H1 (cell line): ENCODE data around the gene RIT2.

Experiments used
- ATF2 ChIP-seq: IDR thresholded peaks from 2 replicates; pipeline ENCODE4 v1.6.1; 2012; ENCODE audit warnings: low read length, inconsistent platforms
- ATF3 ChIP-seq: IDR thresholded peaks from 2 replicates; pipeline ENCODE4 v1.6.1; 2011; ENCODE audit warnings: low read depth, mild to moderate bottlenecking, low read length; ENCODE audit not compliant: insufficient read depth
- CHD1 ChIP-seq: IDR thresholded peaks from 2 replicates; pipeline ENCODE4 v1.6.1; 2012; ENCODE audit warnings: low read depth, low read length, improper control_type of control experiment
- CREB1 ChIP-seq: IDR thresholded peaks from 2 replicates; pipeline ENCODE4 v1.6.1; 2012; ENCODE audit warnings: inconsistent platforms
- CTCF ChIP-seq, 3 experiments: IDR thresholded peaks; 1 replicate in 2 of 3; 2 replicates in 1 of 3; pipeline versions ENCODE4 v1.5.1 to v1.6.1; 2011; ENCODE audit warnings: low read length in 3 of 3, mild to moderate bottlenecking in 3 of 3, inconsistent platforms in 2 of 3, low read depth in 1 of 3, moderate library complexity in 1 of 3; ENCODE audit not compliant: insufficient read depth in 1 of 3; ENCODE audit errors: control extremely low read depth in 1 of 3
- EP300 ChIP-seq, 2 experiments: IDR thresholded peaks; 1 replicate in 1 of 2; 2 replicates in 1 of 2; pipeline ENCODE4 v1.6.1; 2011 to 2012; ENCODE audit warnings: low read depth in 2 of 2, low read length in 2 of 2, mild to moderate bottlenecking in 2 of 2, borderline replicate concordance in 1 of 2, inconsistent platforms in 1 of 2, moderate library complexity in 1 of 2
- KDM1A ChIP-seq: fragments of 200-600, 300-600 bp; sonication (generic); IDR thresholded peaks from 2 replicates; pipeline ENCODE4 v1.7.1; 2016; ENCODE audit warnings: mild to moderate bottlenecking, low read length, borderline replicate concordance
- MAFK ChIP-seq: IDR thresholded peaks from 2 replicates; pipeline ENCODE4 v1.6.1; 2012; ENCODE audit warnings: low read depth, mild to moderate bottlenecking, improper control_type of control experiment, low read length
- POLR2A ChIP-seq, 2 experiments: IDR thresholded peaks; 1 replicate in 1 of 2; 2 replicates in 1 of 2; pipeline ENCODE4 v1.6.1; 2011; ENCODE audit warnings: low read depth in 2 of 2, low read length in 2 of 2, mild to moderate bottlenecking in 2 of 2; ENCODE audit errors: control extremely low read depth in 1 of 2
- POLR2AphosphoS5 ChIP-seq: IDR thresholded peaks from 2 replicates; pipeline ENCODE4 v1.6.1; 2011; ENCODE audit warnings: low read depth, low read length
- TEAD4 ChIP-seq: IDR thresholded peaks from 2 replicates; pipeline ENCODE4 v1.6.1; 2012; ENCODE audit warnings: low read depth, low read length, inconsistent platforms, mixed read lengths
- ZNF274 ChIP-seq: IDR thresholded peaks from 2 replicates; pipeline ENCODE4 v1.7.0; 2012; ENCODE audit warnings: low read length, borderline replicate concordance; ENCODE audit errors: extremely low read depth

GRCh38 chr18:43077510-43078308 lies 37.8 kb downstream of the RIT2 start:
- TF ChIP-seq EP300 (IDR thresholded peaks at IDR 0.05; ENCODE audit: borderline replicate concordance in 1 of 2, low read depth in 2 of 2, low read length in 2 of 2) (no peak), ZNF274 (no peak), ATF3 (no peak), POLR2A (IDR thresholded peaks at IDR 0.05; ENCODE audit: control extremely low read depth in 1 of 2, low read depth in 2 of 2, low read length in 2 of 2) (no peak), CREB1 (no peak), MAFK (no peak), POLR2AphosphoS5 (no peak), ATF2 (no peak), CTCF (IDR thresholded peaks at IDR 0.05; ENCODE audit: control extremely low read depth in 1 of 3, insufficient read depth in 1 of 3, low read depth in 1 of 3, low read length in 3 of 3) (no peak), TEAD4 (no peak), CHD1 (no peak), KDM1A (no peak)
